Stimulated activated naive CD8-positive, alpha-beta T cell treated with anti-CD3 and anti-CD28 coated beads, Interleukin-15, Interleukin-2, amounts not matched to agents 100 ng/mL and 50 ng/mL, for 24 hours (primary cell): Measurements from ENCODE around the gene OBSL1.

Experiments used
- H3K27ac Mint-ChIP-seq: one replicate; pipeline ENCODE4 v1.8.0; 2021; ENCODE audit warnings: mild to moderate bottlenecking, mixed read lengths
- H3K27me3 Mint-ChIP-seq: one replicate; pipeline ENCODE4 v1.8.0; 2021; ENCODE audit warnings: mixed read lengths
- H3K36me3 Mint-ChIP-seq: one replicate; pipeline ENCODE4 v1.8.0; 2021; ENCODE audit warnings: low read depth, mixed read lengths
- H3K4me1 Mint-ChIP-seq: one replicate; pipeline ENCODE4 v1.8.0; 2021; ENCODE audit warnings: low read depth, mixed read lengths
- H3K4me3 Mint-ChIP-seq: one replicate; pipeline ENCODE4 v1.8.0; 2021; ENCODE audit warnings: mild to moderate bottlenecking, mixed read lengths
- H3K9me3 Mint-ChIP-seq: one replicate; pipeline ENCODE4 v1.8.0; 2021; ENCODE audit warnings: mixed read lengths

OBSL1 gene

DNA sequence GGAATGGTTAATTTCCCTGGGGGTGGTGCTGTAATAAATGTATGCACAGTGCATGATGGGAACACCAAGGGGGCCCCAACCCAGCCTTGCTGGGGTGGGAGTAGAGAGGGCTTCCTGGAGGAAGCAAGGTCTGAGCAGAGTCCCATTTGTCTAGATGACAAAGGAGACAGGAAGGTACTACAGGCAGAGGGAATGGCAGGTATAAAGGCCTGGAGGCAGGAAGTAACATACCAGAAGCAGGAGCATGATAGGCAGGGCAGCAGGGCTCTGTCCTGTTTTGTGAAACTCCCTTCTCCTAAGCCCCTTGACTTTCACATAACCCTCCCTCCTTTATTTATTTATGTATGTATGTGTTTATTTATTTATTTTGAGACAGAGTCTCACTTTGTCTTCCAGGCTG is 68.7 kb downstream of the OBSL1 start:
- peaks cover 7% of the 10 kb centered on the region for H3K27me3 Mint-ChIP-seq
- peaks cover 17% of the 10 kb centered on the region for H3K36me3 Mint-ChIP-seq
- H3K4me1 Mint-ChIP-seq = peaks cover 27% of the 10 kb centered on the region
- no peak overlapping the region for H3K27ac Mint-ChIP-seq
- no peak overlapping the region for H3K4me3 Mint-ChIP-seq
- H3K9me3 Mint-ChIP-seq = no peaks in the 10 kb centered on the region

DNA sequence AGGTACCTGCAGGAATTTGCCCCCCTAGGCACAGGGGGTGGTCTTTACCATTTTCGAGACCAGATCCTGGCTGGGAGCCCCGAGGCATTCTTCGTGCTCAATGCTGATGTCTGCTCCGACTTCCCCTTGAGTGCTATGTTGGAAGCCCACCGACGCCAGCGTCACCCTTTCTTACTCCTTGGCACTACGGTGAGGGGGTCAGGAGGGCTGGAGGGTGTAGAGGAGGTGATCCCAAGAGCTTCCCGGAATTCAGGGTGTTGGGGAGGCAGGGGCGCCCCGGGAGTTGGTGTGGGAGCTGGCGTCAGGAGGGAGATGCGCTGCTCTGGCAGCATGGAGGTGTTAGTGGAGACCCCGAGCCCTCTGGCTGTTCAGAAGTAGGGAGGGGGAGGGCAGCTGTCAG is 69.5 kb downstream of the OBSL1 start:
- peaks cover 17% of the 10 kb centered on the region for H3K36me3 Mint-ChIP-seq
- H3K4me1 Mint-ChIP-seq = peaks cover 32% of the 10 kb centered on the region
- H3K27ac Mint-ChIP-seq = no peak overlapping the region
- peaks cover 12% of the 10 kb centered on the region for H3K27me3 Mint-ChIP-seq
- no peaks in the 10 kb centered on the region for H3K9me3 Mint-ChIP-seq
- no peak overlapping the region for H3K4me3 Mint-ChIP-seq
